GM21390 (cell line): ENCODE data around the gene DLG1.
"Not testable (repeated sequence)": the region's sequence is repeated elsewhere in the genome, so short reads cannot be mapped to it uniquely, and the experiment has no call there.

Experiments used
- ATAC-seq: cut with Tn5 transposase; IDR thresholded peaks from one replicate; pipeline ENCODE4 v1.9.1; 2021; ENCODE audit not compliant: unreplicated experiment

Gene DLG1

GRCh38 chr3:197292083-197292646, 6.2 kb downstream of the DLG1 start:
- no peak for ATAC-seq

GRCh38 chr3:197289726-197290125, 8.7 kb downstream of the DLG1 start:
- no peak for ATAC-seq

- no peak for ATAC-seq
Measured at GRCh38 chr3:197286678-197287077, 11.7 kb downstream of the DLG1 start.

GRCh38 chr3:197285557-197285956, 12.9 kb downstream of the DLG1 start:
- ATAC-seq = no peak

- ATAC-seq = no peak
Measured at GRCh38 chr3:197283045-197283444, 15.4 kb downstream of the DLG1 start.

- ATAC-seq = no peak
Measured at GRCh38 chr3:197281849-197282248, 16.6 kb downstream of the DLG1 start.

GRCh38 chr3:197280156-197280555, 18.3 kb downstream of the DLG1 start:
- no peak for ATAC-seq

GRCh38 chr3:197278933-197279332, 19.5 kb downstream of the DLG1 start:
- ATAC-seq = no peak

- ATAC-seq = not testable (repeated sequence)
Measured at GRCh38 chr3:197276808-197277207, 21.6 kb downstream of the DLG1 start.

GRCh38 chr3:197270558-197271317, 27.7 kb downstream of the DLG1 start:
- ATAC-seq = no peak

GRCh38 chr3:197269024-197269423, 29.4 kb downstream of the DLG1 start:
- no peak for ATAC-seq

GRCh38 chr3:197268294-197268693, 30.1 kb downstream of the DLG1 start:
- no peak for ATAC-seq

GRCh38 chr3:197266331-197266730, 32.1 kb downstream of the DLG1 start:
- no peak for ATAC-seq

- no peak for ATAC-seq
Measured at GRCh38 chr3:197262709-197263108, 35.7 kb downstream of the DLG1 start.

GRCh38 chr3:197261164-197261509, 37.3 kb downstream of the DLG1 start:
- ATAC-seq = no peak

GRCh38 chr3:197260491-197261163, 37.8 kb downstream of the DLG1 start:
- ATAC-seq = no peak

GRCh38 chr3:197259096-197259495, 39.3 kb downstream of the DLG1 start:
- ATAC-seq = no peak

GRCh38 chr3:197258168-197258755, 40.1 kb downstream of the DLG1 start:
- no peak for ATAC-seq

GRCh38 chr3:197257711-197258110, 40.7 kb downstream of the DLG1 start:
- no peak for ATAC-seq

- ATAC-seq = no peak
Measured at GRCh38 chr3:197256836-197257444, 41.5 kb downstream of the DLG1 start.

- no peak for ATAC-seq
Measured at GRCh38 chr3:197256104-197256503, 42.3 kb downstream of the DLG1 start.
